Muscle layer of duodenum (tissue), 2 donors: ENCODE measurements around the gene COMMD7.

ENCODE experiments used
- H3K27ac ChIP-seq: one replicate; pipeline ENCODE4 v1.7.0; 2013; ENCODE audit warnings: mild to moderate bottlenecking, low read length
- H3K27me3 ChIP-seq: one replicate; pipeline ENCODE4 v1.7.0; 2013; ENCODE audit warnings: low read depth, mild to moderate bottlenecking, control low read depth, low read length
- H3K36me3 ChIP-seq, 2 donors: one replicate each; pipeline ENCODE4 v1.7.0; 2013; ENCODE audit warnings: low read length in 2 of 2, control low read depth in 1 of 2, mild to moderate bottlenecking in 1 of 2; ENCODE audit not compliant: insufficient read depth in 2 of 2, control insufficient read depth in 1 of 2
- H3K4me1 ChIP-seq, 2 donors: one replicate each; pipeline ENCODE4 v1.7.0; 2013; ENCODE audit warnings: low read length in 2 of 2, mild to moderate bottlenecking in 2 of 2, control low read depth in 1 of 2, moderate library complexity in 1 of 2; ENCODE audit not compliant: insufficient read depth in 2 of 2, control insufficient read depth in 1 of 2
- H3K4me3 ChIP-seq, 2 donors: one replicate each; pipeline ENCODE4 v1.7.0; 2013; ENCODE audit warnings: low read length in 2 of 2, low read depth in 1 of 2, mild to moderate bottlenecking in 1 of 2
- H3K9me3 ChIP-seq, 2 donors: one replicate each; pipeline ENCODE4 v1.7.0; 2013; ENCODE audit warnings: low read length in 2 of 2, control low read depth in 1 of 2, mild to moderate bottlenecking in 1 of 2; ENCODE audit not compliant: control insufficient read depth in 1 of 2
- donor health status: healthy.

COMMD7 gene

DNA sequence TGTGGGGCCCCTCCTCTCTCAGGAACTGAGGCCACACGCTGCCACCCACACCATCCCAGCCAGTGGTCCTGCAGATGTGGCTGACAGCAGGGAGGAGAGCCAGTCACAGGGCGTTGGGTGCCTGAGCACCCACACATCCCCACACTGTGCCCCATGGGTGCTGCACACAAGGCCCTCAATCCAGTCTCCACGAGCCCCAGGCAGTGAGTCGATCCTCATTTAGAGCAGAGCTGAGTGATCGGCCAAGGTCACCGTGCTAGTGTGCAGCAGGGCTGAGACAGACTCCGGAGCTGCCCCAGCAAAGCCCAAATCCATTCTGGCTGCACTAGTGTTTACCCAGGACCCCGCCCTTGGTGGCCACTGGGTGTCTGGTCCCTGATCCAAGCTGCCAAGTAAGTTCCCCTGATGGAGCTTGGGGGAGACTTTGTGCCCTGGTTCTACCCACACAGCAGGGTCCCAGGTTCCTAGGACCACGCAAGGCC, 78.5 kb downstream of the COMMD7 start:
- H3K4me3 ChIP-seq = no peak overlapping the region
- H3K27me3 ChIP-seq = no peaks in the 10 kb centered on the region
- no peaks in the 10 kb centered on the region for H3K36me3 ChIP-seq
- no peak overlapping the region for H3K27ac ChIP-seq
- no peaks in the 10 kb centered on the region for H3K4me1 ChIP-seq
- H3K9me3 ChIP-seq = no peaks in the 10 kb centered on the region

- H3K27me3 ChIP-seq = no peaks in the 10 kb centered on the region
- H3K4me1 ChIP-seq = no peaks in the 10 kb centered on the region
- H3K27ac ChIP-seq = no peak overlapping the region
- H3K9me3 ChIP-seq = no peaks in the 10 kb centered on the region
- no peak overlapping the region for H3K4me3 ChIP-seq
- no peaks in the 10 kb centered on the region for H3K36me3 ChIP-seq
These were observed 79.1 kb downstream of the COMMD7 start for GRCh38 chr20:32664012-32664677.

DNA sequence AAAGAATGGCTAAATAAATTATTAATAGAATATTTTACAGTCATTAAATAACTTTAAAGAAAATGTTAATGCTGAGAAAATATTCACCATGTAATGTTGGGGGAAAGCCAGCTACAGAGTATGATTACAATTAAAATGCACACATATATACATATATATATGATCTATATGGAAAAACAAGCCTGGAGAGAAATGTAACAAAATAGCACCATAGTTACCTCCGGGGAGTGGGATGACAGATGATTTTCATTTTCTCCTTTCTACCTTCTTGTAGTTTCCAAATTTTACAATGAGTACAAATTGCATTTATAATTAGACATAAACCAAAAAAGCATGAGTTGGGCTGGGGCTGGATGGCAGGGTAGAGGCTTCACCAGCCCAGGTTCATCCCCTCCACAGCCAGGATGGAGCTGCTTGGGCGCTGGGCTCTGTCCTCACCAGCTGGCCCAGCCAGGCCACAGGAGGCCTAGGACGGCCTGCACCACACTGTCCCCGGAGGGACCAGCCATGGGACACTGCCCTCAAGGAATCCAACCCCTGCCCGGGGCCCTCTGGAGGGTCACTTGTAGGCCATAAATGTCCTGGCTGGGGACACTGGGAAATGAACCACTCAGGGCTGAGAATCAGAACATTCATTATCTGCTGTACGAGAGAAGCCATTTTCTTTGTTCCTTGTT, 79.8 kb downstream of the COMMD7 start:
- Histone ChIP-seq H3K4me3 (no peak overlapping the region), H3K36me3 (no peaks in the 10 kb centered on the region), H3K27ac (no peak overlapping the region), H3K9me3 (no peaks in the 10 kb centered on the region), H3K4me1 (no peaks in the 10 kb centered on the region), H3K27me3 (no peaks in the 10 kb centered on the region)

GRCh38 chr20:32661820-32662528, 81.3 kb downstream of the COMMD7 start:
- no peak overlapping the region for H3K4me3 ChIP-seq
- H3K9me3 ChIP-seq = no peaks in the 10 kb centered on the region

GRCh38 chr20:32660661-32661060, 82.6 kb downstream of the COMMD7 start:
- no peak overlapping the region for H3K27ac ChIP-seq
- H3K4me1 ChIP-seq = no peaks in the 10 kb centered on the region
- no peaks in the 10 kb centered on the region for H3K9me3 ChIP-seq
- H3K27me3 ChIP-seq = no peaks in the 10 kb centered on the region
- no peaks in the 10 kb centered on the region for H3K36me3 ChIP-seq
- H3K4me3 ChIP-seq = no peak overlapping the region

More at GRCh38 chr20:32661820-32662528, 81.3 kb downstream of the COMMD7 start:
- no peaks in the 10 kb centered on the region for H3K4me1 ChIP-seq
- no peak overlapping the region for H3K27ac ChIP-seq
- H3K27me3 ChIP-seq = no peaks in the 10 kb centered on the region
- H3K36me3 ChIP-seq = no peaks in the 10 kb centered on the region

DNA sequence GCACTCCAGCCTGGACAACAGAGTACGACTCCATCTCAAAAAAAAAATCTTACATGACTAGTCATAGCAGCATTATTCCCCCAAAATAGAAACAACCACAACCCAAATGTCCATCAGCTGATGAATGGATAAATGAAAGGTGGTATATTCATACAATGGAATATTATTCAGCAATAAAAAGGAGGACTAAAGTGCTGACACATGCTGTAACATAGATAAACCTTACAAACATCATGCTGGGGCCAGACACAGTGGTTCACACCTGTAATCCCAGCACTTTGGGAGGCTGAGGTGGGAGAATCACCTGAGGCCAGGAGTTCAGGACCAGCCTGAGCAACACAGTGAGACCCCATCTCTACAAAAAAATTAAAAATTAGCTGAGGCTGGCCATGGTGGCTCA, 86.4 kb downstream of the COMMD7 start:
- Histone ChIP-seq H3K9me3 (no peaks in the 10 kb centered on the region), H3K36me3 (no peaks in the 10 kb centered on the region), H3K27me3 (no peaks in the 10 kb centered on the region), H3K4me3 (no peak overlapping the region), H3K27ac (no peak overlapping the region), H3K4me1 (peaks cover 4% of the 10 kb centered on the region in 2 donors)

DNA sequence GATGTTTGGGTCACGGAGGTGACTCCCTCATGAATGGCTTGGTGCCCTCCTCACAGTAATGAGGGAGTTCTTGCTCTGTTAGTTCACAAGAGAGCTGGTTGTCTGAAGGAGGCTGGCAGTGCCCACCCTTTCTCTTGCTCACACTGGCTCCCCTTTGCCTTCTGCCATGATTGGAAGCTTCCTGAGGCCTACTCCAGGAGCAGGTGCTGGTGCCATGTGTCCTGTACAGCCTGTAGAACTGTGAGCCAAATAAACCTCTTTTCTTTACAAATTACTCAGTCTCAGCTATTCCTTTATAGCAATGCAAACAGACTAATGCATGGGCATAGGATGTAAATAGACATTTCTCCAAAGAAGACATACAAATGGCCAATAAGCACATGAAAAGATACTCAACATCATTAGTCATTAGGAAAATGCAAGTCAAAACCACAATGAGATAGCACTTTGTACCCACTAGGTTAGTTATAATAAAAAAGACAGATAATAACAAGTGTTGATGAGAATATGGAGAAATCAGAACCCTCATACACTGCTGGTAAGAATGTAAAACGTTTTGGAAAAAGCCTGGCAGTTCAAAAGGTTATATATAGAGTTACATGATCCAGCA, 87.3 kb downstream of the COMMD7 start:
- Histone ChIP-seq H3K36me3 (no peaks in the 10 kb centered on the region), H3K4me3 (no peak overlapping the region), H3K27ac (no peak overlapping the region), H3K4me1 (peaks cover 4% of the 10 kb centered on the region in 2 donors), H3K9me3 (no peaks in the 10 kb centered on the region), H3K27me3 (no peaks in the 10 kb centered on the region)

DNA sequence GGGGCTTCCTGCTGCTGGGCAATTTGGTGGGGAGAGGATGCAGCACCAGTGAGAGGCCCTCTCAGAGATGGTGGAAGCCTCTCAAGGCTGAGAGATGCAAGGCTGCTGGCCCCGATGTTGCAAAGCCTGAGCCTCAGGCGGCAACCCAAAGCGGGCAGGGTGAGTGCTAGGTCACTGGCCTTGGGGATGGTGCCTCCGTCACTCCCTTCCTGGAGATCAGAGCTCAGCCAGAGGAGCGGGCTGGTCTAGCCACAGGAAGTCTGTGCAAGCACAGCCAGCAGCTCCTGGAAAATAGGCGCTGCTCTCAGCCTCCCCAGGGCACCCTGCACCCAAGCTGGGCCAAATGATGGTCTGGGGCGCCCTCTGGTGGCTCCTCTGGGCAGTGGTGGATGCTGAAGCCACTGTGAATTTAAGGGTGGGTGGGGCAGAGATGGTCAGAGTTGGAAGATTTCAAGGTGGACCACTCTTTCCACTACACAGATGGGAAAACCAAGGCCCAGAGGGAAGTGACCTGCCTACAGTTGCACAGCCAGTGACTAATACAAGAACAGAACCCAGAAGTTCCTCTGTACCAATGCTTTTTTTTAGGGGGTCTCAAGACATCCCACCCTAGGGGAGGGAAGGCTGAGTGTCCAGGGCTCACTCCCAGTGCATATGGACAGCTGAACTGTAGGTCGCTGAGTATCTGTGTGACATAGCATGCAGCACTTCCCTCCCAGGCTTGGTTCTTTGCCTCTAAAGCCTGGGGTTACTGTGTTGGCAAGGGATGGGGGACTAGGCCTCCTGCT, 90.3 kb downstream of the COMMD7 start:
- Histone ChIP-seq H3K36me3 (no peaks in the 10 kb centered on the region), H3K9me3 (no peaks in the 10 kb centered on the region), H3K4me1 (peaks cover 4% of the 10 kb centered on the region in 2 donors), H3K4me3 (no peak overlapping the region), H3K27ac (no peak overlapping the region), H3K27me3 (no peaks in the 10 kb centered on the region)
